ENCODE measurements around the gene F11R.
"Not testable (repeated sequence)": the region's sequence is repeated elsewhere in the genome, so short reads cannot be mapped to it uniquely, and the experiment has no call there.

F11R gene

DNA sequence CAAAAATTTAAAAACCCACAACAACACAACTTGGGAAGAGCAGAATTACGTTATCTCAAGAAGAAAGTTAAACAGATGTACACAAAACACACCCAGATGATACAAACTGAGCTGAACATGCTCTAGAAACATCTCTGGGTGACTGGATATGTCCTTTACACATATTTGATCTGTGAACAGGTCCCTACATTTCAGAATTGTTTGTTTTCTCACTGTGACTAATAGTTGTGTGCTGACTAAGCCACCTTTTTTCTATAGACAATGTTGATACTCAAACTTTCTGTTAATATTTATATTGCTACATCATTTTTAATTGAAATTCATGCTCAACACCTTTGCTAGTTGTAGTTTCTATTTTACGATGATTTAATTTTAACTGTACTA, 1.0 kb upstream of the F11R start:
- no peak overlapping the region for H3K4me3 ChIP-seq (ENCODE audit: low read depth, low read length)
- no peak for DNase-seq (ENCODE audit: low read depth, low spot score)
- CTCF ChIA-PET, result interaction anchor here (1.5 to 1.8 kb wide), 2 partner anchors 20 to 76 kb away, joined by 4 to 5 read pairs; no protein-coding TSS in a partner anchor
- POLR2A ChIA-PET, result no interaction called here
- TF ChIP-seq, protein P1, sequence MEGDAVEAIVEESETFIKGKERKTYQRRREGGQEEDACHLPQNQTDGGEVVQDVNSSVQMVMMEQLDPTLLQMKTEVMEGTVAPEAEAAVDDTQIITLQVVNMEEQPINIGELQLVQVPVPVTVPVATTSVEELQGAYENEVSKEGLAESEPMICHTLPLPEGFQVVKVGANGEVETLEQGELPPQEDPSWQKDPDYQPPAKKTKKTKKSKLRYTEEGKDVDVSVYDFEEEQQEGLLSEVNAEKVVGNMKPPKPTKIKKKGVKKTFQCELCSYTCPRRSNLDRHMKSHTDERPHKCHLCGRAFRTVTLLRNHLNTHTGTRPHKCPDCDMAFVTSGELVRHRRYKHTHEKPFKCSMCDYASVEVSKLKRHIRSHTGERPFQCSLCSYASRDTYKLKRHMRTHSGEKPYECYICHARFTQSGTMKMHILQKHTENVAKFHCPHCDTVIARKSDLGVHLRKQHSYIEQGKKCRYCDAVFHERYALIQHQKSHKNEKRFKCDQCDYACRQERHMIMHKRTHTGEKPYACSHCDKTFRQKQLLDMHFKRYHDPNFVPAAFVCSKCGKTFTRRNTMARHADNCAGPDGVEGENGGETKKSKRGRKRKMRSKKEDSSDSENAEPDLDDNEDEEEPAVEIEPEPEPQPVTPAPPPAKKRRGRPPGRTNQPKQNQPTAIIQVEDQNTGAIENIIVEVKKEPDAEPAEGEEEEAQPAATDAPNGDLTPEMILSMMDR (IDR thresholded peaks at IDR 0.05; ENCODE audit: insufficient read depth, low read length, missing control alignments), result no peak

DNA sequence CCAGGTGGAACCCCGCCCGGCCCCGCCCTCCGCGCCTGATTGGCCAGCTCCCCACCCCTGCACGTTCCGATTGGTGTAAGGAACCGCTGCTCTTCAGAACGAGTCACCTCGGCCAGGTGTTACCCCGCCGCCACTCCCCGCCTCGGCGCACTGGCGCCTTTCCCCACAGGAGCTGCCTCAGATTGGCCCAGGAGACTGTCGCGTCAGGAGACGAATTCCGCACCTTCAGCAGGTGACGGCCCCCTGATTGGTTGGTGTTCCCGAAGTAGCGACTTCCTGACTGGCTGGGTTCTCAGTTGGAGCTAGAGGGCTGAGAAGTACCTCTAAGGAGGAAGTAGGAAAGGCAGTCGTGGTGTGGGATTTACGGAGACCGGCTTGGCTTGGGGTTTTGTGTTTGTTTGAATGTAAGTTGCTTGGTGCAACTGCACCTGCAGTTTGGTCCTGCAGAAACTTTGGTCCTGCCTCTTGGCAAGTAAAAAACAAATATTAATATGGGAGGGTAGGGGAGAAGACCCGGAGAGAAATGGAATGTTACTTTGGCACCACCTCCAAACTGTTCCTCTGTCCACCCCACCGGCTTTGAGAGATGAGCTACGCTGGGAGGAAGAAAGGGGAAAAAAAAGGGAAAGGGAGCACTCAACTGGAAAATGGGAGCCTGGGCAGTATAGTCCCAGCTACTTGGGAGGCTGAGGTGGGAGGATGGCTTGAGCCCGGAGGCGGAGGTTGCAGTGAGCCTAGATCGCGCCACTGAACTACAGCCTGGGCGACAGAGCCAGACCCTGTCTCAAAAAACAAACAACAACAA, 415 bp upstream of the F11R start:
- ChIA-PET POLR2A (interaction anchor here (1.3 kb wide), 1 partner anchor 24 kb away, joined by 4 read pairs; the partner anchor contains the start of gene USF1), CTCF (interaction anchor here (0.9 to 1.8 kb wide), 5 partner anchors 11 to 76 kb away, joined by 3 to 7 read pairs (median 4); no protein-coding TSS in a partner anchor)
- DNase-seq (ENCODE audit: low read depth, low spot score), result no peak
- TF ChIP-seq, protein P1 (IDR thresholded peaks at IDR 0.05; ENCODE audit: insufficient read depth, low read length, missing control alignments), result no peak
- peak overlapping the region; percentile 47 for H3K4me3 ChIP-seq (ENCODE audit: low read depth, low read length)

DNA sequence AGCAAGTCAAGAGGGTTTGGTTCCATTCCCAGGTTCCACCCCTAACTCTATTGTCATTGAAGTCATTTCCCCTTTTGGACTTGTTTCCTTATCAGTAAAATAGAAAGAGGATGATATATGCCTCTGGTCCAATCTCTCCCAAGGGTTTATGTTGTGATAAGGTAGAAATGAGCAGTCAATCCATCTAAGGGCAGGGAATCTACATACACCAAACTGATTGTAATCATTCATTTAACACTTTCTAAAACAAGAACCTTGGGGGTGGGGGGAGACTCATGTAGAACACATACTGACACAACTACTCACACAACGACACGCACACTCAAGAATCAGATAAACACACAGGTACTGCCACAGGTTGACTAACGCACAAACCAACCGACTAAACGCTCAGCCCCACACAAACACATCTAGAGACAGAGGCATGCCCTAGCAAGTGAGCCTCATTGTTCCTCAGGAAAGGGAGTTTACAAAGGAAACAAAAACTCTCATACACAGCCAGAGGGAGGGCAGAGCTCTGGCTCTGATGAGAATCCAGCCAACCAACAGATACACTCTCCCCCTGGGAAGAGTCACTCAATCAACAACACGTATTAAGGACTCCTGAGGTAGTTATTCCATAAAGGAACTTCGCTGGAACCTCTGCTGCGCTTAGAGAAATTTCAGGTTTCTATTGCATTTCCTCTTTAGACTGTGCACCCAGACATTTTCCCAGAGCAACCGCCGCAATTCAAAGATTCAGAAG, 1.0 kb downstream of the F11R start:
- H3K4me3 ChIP-seq (ENCODE audit: low read depth, low read length), result no peak overlapping the region
- ChIA-PET POLR2A (interaction anchor here (1.3 kb wide), 1 partner anchor 25 kb away, joined by 4 read pairs; the partner anchor contains the start of gene USF1), CTCF (interaction anchor here (1.2 to 1.8 kb wide), 3 partner anchors 22 to 78 kb away, joined by 3 to 7 read pairs (median 5); no protein-coding TSS in a partner anchor)
- DNase-seq (ENCODE audit: low read depth, low spot score), result no peak
- TF ChIP-seq, protein P1 (IDR thresholded peaks at IDR 0.05; ENCODE audit: insufficient read depth, low read length, missing control alignments), result no peak

DNA sequence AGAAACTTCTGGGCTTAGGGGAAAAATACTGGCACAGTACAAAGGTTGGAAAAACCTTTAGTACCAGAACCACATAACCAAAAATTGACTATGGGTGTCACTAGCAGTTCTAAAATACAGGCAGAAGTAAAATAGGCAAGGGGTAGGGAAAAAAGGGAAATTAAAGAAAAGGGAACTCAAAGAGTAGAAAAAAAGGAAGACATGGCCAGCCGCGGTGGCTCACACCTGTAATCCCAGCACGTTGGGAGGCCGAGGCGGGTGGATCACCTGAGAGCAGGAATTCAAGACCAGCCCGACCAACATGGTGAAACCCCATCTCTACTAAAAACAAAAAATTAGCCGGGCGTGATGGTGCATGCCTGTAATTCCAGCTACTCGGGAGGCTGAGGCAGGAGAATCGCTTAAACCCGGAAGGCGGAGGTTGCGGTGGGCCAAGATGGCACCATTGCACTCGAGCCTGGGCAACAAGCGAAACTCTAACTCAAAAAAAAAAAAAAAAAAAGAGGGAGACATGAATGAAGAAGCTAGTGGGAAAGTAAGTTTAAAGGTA, 1.8 kb downstream of the F11R start:
- POLR2A ChIA-PET; DNase-seq (ENCODE audit: low read depth, low spot score); CTCF ChIA-PET; H3K4me3 ChIP-seq (ENCODE audit: low read depth, low read length): not testable (repeated sequence)

DNA sequence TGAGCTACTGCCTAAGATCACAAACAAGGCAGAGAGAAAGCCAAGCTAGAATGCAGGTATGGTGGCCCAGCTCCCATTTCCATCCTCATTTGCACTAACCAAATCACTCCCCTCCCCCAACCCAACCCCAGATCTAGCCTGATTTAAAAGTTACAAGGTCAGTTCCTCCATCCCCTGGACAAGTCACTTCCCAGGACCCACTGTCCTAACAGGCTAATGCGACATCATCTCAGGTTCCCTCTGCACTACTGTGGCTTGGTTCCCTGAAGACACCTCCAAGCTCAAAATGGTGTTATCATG, 2.4 kb downstream of the F11R start:
- CTCF ChIA-PET, result interaction anchor here (0.8 kb wide), 1 partner anchor 15 kb away, joined by 3 read pairs; no protein-coding TSS in a partner anchor
- no peak for DNase-seq (ENCODE audit: low read depth, low spot score)

More for the DNA sequence above, 2.4 kb downstream of the F11R start:
- POLR2A ChIA-PET, result no interaction called here
- TF ChIP-seq, protein P1 (IDR thresholded peaks at IDR 0.05; ENCODE audit: insufficient read depth, low read length, missing control alignments), result no peak
- no peak overlapping the region for H3K4me3 ChIP-seq (ENCODE audit: low read depth, low read length)
